Gastroesophageal sphincter (tissue), 4 donors: Measurements from ENCODE around the gene SFPQ. TPM values are rescaled to one million over a fixed set of nuclear protein-coding genes. Genes with fewer than 3 reads are reported as not detected.
A peak's percentile ranks its signal among the peaks of the same experiment; 100 is the strongest.

Source experiments
- ATAC-seq: fragments of 150-250 bp; one replicate; pipeline ENCODE4 v1.9.1; 2016; ENCODE audit warnings: mild to moderate bottlenecking, moderate library complexity
- H3K27ac ChIP-seq, 4 donors: fragments of 200-600 bp; sonication (generic) in 3 of 4; 1 replicate in 3 of 4; 2 replicates in 1 of 4; pipeline ENCODE4 v1.5.1; 2016 to 2019
- H3K27me3 ChIP-seq: fragments of 200-600 bp; sonication (generic); one replicate; pipeline ENCODE4 v1.5.1; 2019
- H3K36me3 ChIP-seq, 2 donors: fragments of 200-600 bp; sonication (generic); one replicate each; pipeline ENCODE4 v1.5.1; 2019; ENCODE audit warnings: control low read depth in 1 of 2
- H3K4me1 ChIP-seq, 3 donors: fragments of 200-600 bp; sonication (generic); 1 replicate in 2 of 3; 2 replicates in 1 of 3; pipeline ENCODE4 v1.5.1; 2016 to 2019; ENCODE audit warnings: control low read depth in 2 of 3
- H3K4me3 ChIP-seq, 2 donors: fragments of 200-600 bp; sonication (generic); one replicate each; pipeline ENCODE4 v1.5.1; 2019; ENCODE audit warnings: mild to moderate bottlenecking in 1 of 2, moderate library complexity in 1 of 2
- H3K9me3 ChIP-seq, 3 donors: fragments of 200-600 bp; sonication (generic); one replicate each; pipeline ENCODE4 v1.5.1; 2017 to 2019; ENCODE audit warnings: control low read depth in 2 of 3
- CTCF ChIP-seq, 4 experiments: fragments of 200-600 bp in 2 of 4; fragments of 450-650 bp in 2 of 4; sonication (generic) in 1 of 4; IDR thresholded peaks; one replicate each; pipeline ENCODE4 v1.5.1; 2017 to 2019; ENCODE audit warnings: antibody characterized with exemption in 4 of 4, mild to moderate bottlenecking in 2 of 4, moderate library complexity in 2 of 4
- EP300 ChIP-seq: sonication (generic); formaldehyde crosslinking; IDR thresholded peaks from one replicate; pipeline ENCODE4 v1.6.1; 2017; ENCODE audit warnings: antibody characterized with exemption, mild to moderate bottlenecking
- POLR2A ChIP-seq, 2 donors: fragments of 450-650 bp; IDR thresholded peaks; one replicate each; pipeline ENCODE4 v1.6.1; 2017; ENCODE audit warnings: antibody characterized with exemption in 2 of 2, mild to moderate bottlenecking in 2 of 2, moderate library complexity in 1 of 2
- POLR2AphosphoS5 ChIP-seq: sonication (generic); formaldehyde crosslinking; IDR thresholded peaks from one replicate; pipeline ENCODE4 v1.6.1; 2017; ENCODE audit warnings: antibody characterized with exemption
- WGBS, 2 donors: methylation state at CpG; one replicate each; pipeline ENCODE4 v1.1.5; 2018; ENCODE audit warnings: low coverage in 1 of 2; 5-methylcytosine and 5-hydroxymethylcytosine counted together
- total RNA-seq, 4 donors: library from RNA; depleted of rRNA; stranded (reverse); fragments of >200 nt; gene quantifications; one replicate each; pipeline ENCODE4 v1.1.0, GENCODE V29; 2016

SFPQ gene
- total RNA-seq, 4 donors from 2014 or later = 86.4 to 239 (median 146) TPM

DNA sequence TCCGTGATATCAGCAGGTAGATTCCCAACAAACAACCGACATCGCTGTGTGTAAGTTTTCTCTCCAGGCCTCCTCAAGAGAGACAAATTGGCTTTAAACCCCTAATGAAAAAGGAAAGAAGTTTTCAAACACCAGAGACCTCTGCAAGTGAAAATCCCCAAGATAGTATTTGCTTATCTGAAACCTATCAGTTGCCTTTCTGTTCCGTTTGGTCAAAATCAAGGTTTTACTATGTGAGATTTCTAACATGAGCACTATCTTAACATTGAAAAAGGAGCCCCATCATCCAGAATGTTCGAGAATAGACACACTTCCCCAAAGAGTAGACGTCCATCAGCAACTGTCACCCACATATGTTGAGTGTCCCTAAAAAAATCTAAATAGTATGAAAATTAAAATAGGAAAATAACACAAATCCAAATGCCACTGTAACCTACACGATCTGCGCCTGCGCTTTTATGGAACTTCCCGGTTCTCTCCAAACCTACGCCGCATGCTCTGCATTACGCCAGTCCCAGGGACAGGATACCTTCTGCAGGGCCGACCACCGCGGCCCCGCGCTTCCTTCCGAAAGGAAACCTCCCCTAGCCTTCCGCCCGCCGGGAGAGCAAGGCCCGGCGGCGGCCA is 1.4 kb downstream of the SFPQ start:
- Histone ChIP-seq H3K9me3 (no peaks in the 10 kb centered on the region), H3K36me3 (peaks cover 9 to 50% of the 10 kb centered on the region in 2 donors), H3K27me3 (no peaks in the 10 kb centered on the region), H3K27ac (peak overlapping the region; percentile 97 to 100 (median 100)), H3K4me1 (peaks cover 5 to 57% (median 28%) of the 10 kb centered on the region in 3 donors), H3K4me3 (peak overlapping the region; percentile 88 to 100)
- 1% methylated on average over 13 of the region's 25 CpGs for WGBS, 2 donors
- ATAC-seq = no peak
- no peak for TF ChIP-seq POLR2AphosphoS5
- no peak for TF ChIP-seq EP300
- TF ChIP-seq CTCF (IDR thresholded peaks at IDR 0.05) = no peak
- no peak for TF ChIP-seq POLR2A (IDR thresholded peaks at IDR 0.05)

DNA sequence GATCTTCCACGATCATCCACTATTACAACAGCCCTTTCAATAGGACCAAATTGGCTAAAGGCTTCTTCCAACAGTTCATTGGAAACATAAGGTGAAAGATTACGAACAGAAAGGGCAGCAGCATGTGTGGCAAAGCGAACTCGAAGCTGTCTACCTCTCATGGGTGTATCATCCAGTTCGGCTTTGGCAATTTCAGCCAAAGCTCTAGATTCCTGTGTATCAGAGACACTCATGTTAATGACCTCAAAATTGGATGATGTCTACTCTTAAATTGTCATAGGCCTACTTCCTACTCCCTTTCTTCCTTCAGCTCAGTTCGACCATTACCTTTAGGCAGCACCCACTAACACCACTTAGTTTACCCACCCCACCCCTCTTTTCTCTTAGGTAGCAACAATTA is 2.2 kb downstream of the SFPQ start:
- Histone ChIP-seq H3K36me3 (peaks cover 16 to 57% of the 10 kb centered on the region in 2 donors), H3K4me1 (peaks cover 9 to 65% (median 33%) of the 10 kb centered on the region in 3 donors), H3K9me3 (no peaks in the 10 kb centered on the region), H3K4me3 (peak overlapping the region; percentile 88 to 100), H3K27ac (peak overlapping the region in 3 of 4 donors; percentile 6 to 100 (median 100)), H3K27me3 (no peaks in the 10 kb centered on the region)
- ATAC-seq = no peak
- 0 to 2% methylated on average over 6 of the region's 6 CpGs for WGBS, 2 donors
- TF ChIP-seq POLR2AphosphoS5 (no peak), EP300 (no peak), CTCF (IDR thresholded peaks at IDR 0.05) (no peak), POLR2A (IDR thresholded peaks at IDR 0.05) (no peak)

DNA sequence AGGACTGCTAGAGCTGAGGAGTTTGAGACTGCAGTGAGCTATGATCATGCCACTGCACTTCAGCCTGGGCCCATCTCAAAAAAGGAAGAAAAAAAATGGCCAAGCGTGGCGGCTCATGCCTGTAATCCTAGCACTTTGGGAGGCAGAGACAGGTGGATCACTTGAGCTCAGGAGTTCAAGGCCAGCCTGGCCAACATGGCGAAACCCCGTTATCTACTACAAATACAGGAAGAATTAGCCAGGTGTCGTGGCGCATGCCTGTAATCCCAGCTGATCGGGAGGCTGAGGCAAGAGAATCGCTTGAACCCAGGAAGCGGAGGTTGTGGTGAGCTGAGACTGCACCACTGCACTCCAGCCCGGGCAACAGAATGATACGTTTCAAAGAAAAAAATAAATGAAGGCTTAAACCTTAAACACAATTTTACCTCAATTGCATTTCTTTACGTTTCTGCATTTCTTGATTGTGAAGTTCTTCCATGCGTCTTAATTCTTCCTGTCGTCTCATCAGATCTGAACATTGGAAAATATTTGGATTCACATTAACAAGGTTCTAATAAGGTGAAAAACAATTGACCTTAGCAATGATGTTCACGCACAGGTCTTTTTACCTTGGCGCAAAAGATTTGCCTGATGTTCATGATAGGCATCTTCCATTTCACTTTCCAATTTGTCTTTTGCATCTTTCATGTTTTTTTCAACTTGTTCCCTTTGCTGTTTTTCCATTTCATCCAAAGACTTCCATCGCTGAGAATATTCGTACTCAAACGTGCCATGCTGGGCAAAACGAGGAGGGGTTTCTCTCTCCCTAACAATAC is 4.2 kb downstream of the SFPQ start:
- TF ChIP-seq EP300 = no peak
- no peak for TF ChIP-seq POLR2AphosphoS5
- TF ChIP-seq CTCF (IDR thresholded peaks at IDR 0.05) = no peak
- no peak for TF ChIP-seq POLR2A (IDR thresholded peaks at IDR 0.05)
- ATAC-seq = no peak
- H3K4me1 ChIP-seq = peaks cover 9 to 81% (median 32%) of the 10 kb centered on the region in 3 donors
- no peaks in the 10 kb centered on the region for H3K9me3 ChIP-seq
- H3K27ac ChIP-seq = no peak overlapping the region
- peaks cover 28 to 77% of the 10 kb centered on the region in 2 donors for H3K36me3 ChIP-seq
- 63 to 64% methylated on average over 15 to 20 of the region's 20 CpGs for WGBS, 2 donors
- H3K27me3 ChIP-seq = no peaks in the 10 kb centered on the region
- peak overlapping the region in 1 of 2 donors; percentile 100 for H3K4me3 ChIP-seq

DNA sequence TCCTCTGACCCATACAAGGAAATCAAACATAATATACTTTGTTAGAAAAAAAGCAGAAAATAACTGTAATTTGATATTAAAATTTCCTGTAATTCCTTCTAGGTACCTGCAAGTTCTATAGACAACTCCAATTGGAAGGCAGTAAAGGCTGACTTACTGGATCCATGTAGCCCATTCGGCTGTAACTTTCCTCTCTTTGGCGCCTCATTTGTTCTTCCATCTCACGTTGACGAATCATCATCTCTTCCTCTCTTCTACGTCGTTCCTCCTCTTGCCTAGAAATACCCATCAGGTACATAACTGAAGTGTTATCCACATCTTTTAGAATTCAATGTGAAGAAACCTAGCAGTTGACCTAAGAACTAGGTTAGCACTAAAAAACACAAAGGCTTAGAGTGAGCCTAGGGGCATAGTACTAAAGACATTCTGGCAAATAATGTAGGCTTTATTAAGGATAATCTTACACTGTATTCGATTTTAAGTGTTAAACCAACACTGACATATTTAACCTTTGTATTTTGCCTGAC is 5.1 kb downstream of the SFPQ start:
- no peak overlapping the region for H3K4me3 ChIP-seq
- H3K36me3 ChIP-seq = peaks cover 28 to 86% of the 10 kb centered on the region in 2 donors
- no peaks in the 10 kb centered on the region for H3K9me3 ChIP-seq
- 60 to 63% methylated on average over 7 of the region's 7 CpGs for WGBS, 2 donors
- H3K4me1 ChIP-seq = peaks cover 9 to 86% (median 30%) of the 10 kb centered on the region in 3 donors
- H3K27ac ChIP-seq = no peak overlapping the region
- TF ChIP-seq POLR2A (IDR thresholded peaks at IDR 0.05) = no peak
- no peaks in the 10 kb centered on the region for H3K27me3 ChIP-seq
- no peak for ATAC-seq

- Histone ChIP-seq H3K9me3 (no peaks in the 10 kb centered on the region), H3K36me3 (peaks cover 34 to 100% of the 10 kb centered on the region in 2 donors), H3K27me3 (no peaks in the 10 kb centered on the region), H3K27ac (no peak overlapping the region), H3K4me3 (no peak overlapping the region), H3K4me1 (peaks cover 9 to 99% (median 33%) of the 10 kb centered on the region in 3 donors)
- ATAC-seq = no peak
- 48 to 49% methylated on average over 4 of the region's 4 CpGs for WGBS, 2 donors
- TF ChIP-seq CTCF (IDR thresholded peaks at IDR 0.05) (no peak), EP300 (no peak), POLR2A (IDR thresholded peaks at IDR 0.05) (no peak), POLR2AphosphoS5 (no peak)
These were observed 6.7 kb downstream of the SFPQ start for GRCh38 chr1:35186239-35186638.
